Ureter (tissue), 1 donor: ENCODE measurements around the gene CBR3. TPM values are rescaled to one million over a fixed set of nuclear protein-coding genes. Genes with fewer than 3 reads are reported as not detected.

ENCODE experiments used
- DNase-seq: peaks from one replicate; pipeline ENCODE4 v3.0.0-alpha.2; 2020; ENCODE audit warnings: low spot score
- total RNA-seq: library from RNA; stranded (reverse); gene quantifications from one replicate; pipeline ENCODE4 v1.2.4, GENCODE V29; 2023
- donor health status: DM: yes; HTN: yes; CAD: no.

The CBR3 gene
- total RNA-seq, 1 donor from 2014 or later = 1.8 TPM

GRCh38 chr21:36155603-36156338 is 20.9 kb downstream of the CBR3 start:
- peak; percentile 77 for DNase-seq

GRCh38 chr21:36156339-36156814 is 21.5 kb downstream of the CBR3 start:
- peak; percentile 100 for DNase-seq

- no peak for DNase-seq
Observed at GRCh38 chr21:36156815-36157670, 22.2 kb downstream of the CBR3 start, which contains the start of gene DOP1B. TSS of gene DOP1B (plus strand) at chr21:36156824. CDS start at chr21:36164734, 7,910 bp downstream.

- no peak for DNase-seq
Observed at GRCh38 chr21:36159356-36159921, 24.6 kb downstream of the CBR3 start.

GRCh38 chr21:36160850-36161178 is 25.9 kb downstream of the CBR3 start:
- DNase-seq = no peak

GRCh38 chr21:36162631-36163030 is 27.8 kb downstream of the CBR3 start:
- DNase-seq = no peak

- DNase-seq = no peak
Observed at GRCh38 chr21:36163750-36164741, 29.2 kb downstream of the CBR3 start.

- no peak for DNase-seq
Observed at GRCh38 chr21:36165356-36165755, 30.5 kb downstream of the CBR3 start.

GRCh38 chr21:36166705-36167104 is 31.8 kb downstream of the CBR3 start:
- no peak for DNase-seq

- no peak for DNase-seq
Observed at GRCh38 chr21:36167541-36167940, 32.7 kb downstream of the CBR3 start.

- no peak for DNase-seq
Observed at GRCh38 chr21:36169470-36170128, 34.7 kb downstream of the CBR3 start.

GRCh38 chr21:36170823-36171222 is 35.9 kb downstream of the CBR3 start:
- DNase-seq = no peak

- no peak for DNase-seq
Observed at GRCh38 chr21:36171336-36171735, 36.5 kb downstream of the CBR3 start.

GRCh38 chr21:36171741-36172331 is 37.0 kb downstream of the CBR3 start:
- DNase-seq = no peak

GRCh38 chr21:36174780-36175179 is 39.9 kb downstream of the CBR3 start:
- no peak for DNase-seq

GRCh38 chr21:36175771-36176565 is 41.1 kb downstream of the CBR3 start:
- no peak for DNase-seq

- DNase-seq = no peak
Observed at GRCh38 chr21:36178349-36178748, 43.5 kb downstream of the CBR3 start.

GRCh38 chr21:36179145-36179544 is 44.3 kb downstream of the CBR3 start:
- DNase-seq = no peak

- no peak for DNase-seq
Observed at GRCh38 chr21:36180963-36181362, 46.1 kb downstream of the CBR3 start.
